H1 (cell line): ENCODE measurements around the gene NUDT3. TPM values are rescaled to one million over a fixed set of nuclear protein-coding genes. Genes with fewer than 3 reads are reported as not detected.

ENCODE experiments used
- CTCF ChIA-PET: fragments of 300-600 bp; sonication (Branson Sonifier 250); formaldehyde crosslinking; loops from one replicate; lab custom pipeline; 2021; ENCODE audit not compliant: partially characterized antibody; lab: Charles Lee
- POLR2A ChIA-PET: fragments of 300-600 bp; sonication (Branson Sonifier 250); formaldehyde crosslinking; loops from one replicate; lab custom pipeline; 2021; ENCODE audit warnings: inconsistent platforms; ENCODE audit not compliant: partially characterized antibody; lab: Charles Lee
- DNase-seq, 2 experiments: peaks; one replicate each; pipeline versions ENCODE4 v3.0.0 to v3.0.0-alpha.2; 2010 to 2022; ENCODE audit warnings: low spot score in 2 of 2, low read depth in 1 of 2, mixed read lengths in 1 of 2
- FAIRE-seq: peaks from 2 replicates; lab custom pipeline; 2011; peaks lifted over from hg19 to GRCh38; lab: Jason Lieb, UNC
- H2AFZ ChIP-seq: 2 replicates; pipeline ENCODE4 v1.8.1; 2012; ENCODE audit warnings: low read length, inconsistent platforms
- H2AK5ac ChIP-seq: 2 replicates; pipeline ENCODE4 v1.6.1; 2013; ENCODE audit warnings: low read depth, low read length
- H2BK120ac ChIP-seq: replicated peaks from 2 replicates; pipeline ENCODE3; 2013; ENCODE audit warnings: low read depth, low read length, inconsistent platforms
- H2BK12ac ChIP-seq: 2 replicates; pipeline ENCODE4 v1.6.1; 2013; ENCODE audit warnings: low read depth, low read length
- H2BK15ac ChIP-seq: 2 replicates; pipeline ENCODE4 v1.6.1; 2013; ENCODE audit warnings: low read length
- H2BK20ac ChIP-seq: 2 replicates; pipeline ENCODE4 v1.6.1; 2013; ENCODE audit warnings: low read length
- H2BK5ac ChIP-seq: 2 replicates; pipeline ENCODE4 v1.6.1; 2013; ENCODE audit warnings: low read depth, low read length
- H3K14ac ChIP-seq: 2 replicates; pipeline ENCODE4 v1.6.1; 2013; ENCODE audit warnings: inconsistent platforms; ENCODE audit not compliant: insufficient read length
- H3K18ac ChIP-seq: 2 replicates; pipeline ENCODE4 v1.6.1; 2013; ENCODE audit warnings: low read length; ENCODE audit errors: extremely low read depth
- H3K23ac ChIP-seq: 2 replicates; pipeline ENCODE4 v1.6.1; 2013; ENCODE audit warnings: inconsistent platforms; ENCODE audit not compliant: insufficient read length
- H3K23me2 ChIP-seq: 2 replicates; pipeline ENCODE4 v1.6.1; 2013; ENCODE audit warnings: low read depth, low read length
- H3K27ac ChIP-seq: 2 replicates; pipeline ENCODE4 v1.6.1; 2011; ENCODE audit warnings: low read depth, low read length, inconsistent platforms
- H3K27me3 ChIP-seq, 4 experiments: replicated peaks in 1 of 4; 1 replicate in 1 of 4; 2 replicates in 3 of 4; pipeline versions ENCODE4 v1.6.1 to v1.8.1; 2011 to 2013; ENCODE audit warnings: low read length in 3 of 4, mild to moderate bottlenecking in 3 of 4, inconsistent platforms in 2 of 4, mixed read lengths in 2 of 4, moderate library complexity in 1 of 4; ENCODE audit not compliant: control insufficient read depth in 3 of 4, insufficient read depth in 3 of 4; ENCODE audit errors: extremely low read depth in 1 of 4
- H3K36me3 ChIP-seq, 4 experiments: 2 replicates each; pipeline versions ENCODE4 v1.6.1 to v1.8.1; 2011 to 2013; ENCODE audit warnings: mild to moderate bottlenecking in 4 of 4, low read length in 3 of 4, moderate library complexity in 2 of 4, control low read depth in 1 of 4, inconsistent platforms in 1 of 4; ENCODE audit not compliant: insufficient read depth in 4 of 4, control insufficient read depth in 2 of 4
- H3K4ac ChIP-seq: replicated peaks from 2 replicates; pipeline ENCODE3; 2013; ENCODE audit warnings: low read length, low read depth, mixed read lengths, inconsistent platforms; ENCODE audit not compliant: insufficient read length
- H3K4me1 ChIP-seq, 4 experiments: replicated peaks in 1 of 4; 1 replicate in 1 of 4; 2 replicates in 3 of 4; pipeline versions ENCODE4 v1.6.1 to v1.8.1; 2011 to 2013; ENCODE audit warnings: low read length in 3 of 4, inconsistent platforms in 2 of 4, mixed read lengths in 1 of 4; ENCODE audit not compliant: insufficient read depth in 4 of 4, control insufficient read depth in 3 of 4
- H3K4me2 ChIP-seq, 2 experiments: 2 replicates each; pipeline versions ENCODE4 v1.6.1 to v1.8.1; 2011 to 2013; ENCODE audit warnings: low read depth in 2 of 2, low read length in 2 of 2, control low read depth in 1 of 2, inconsistent platforms in 1 of 2, mild to moderate bottlenecking in 1 of 2; ENCODE audit not compliant: insufficient read depth in 1 of 2
- H3K4me3 ChIP-seq, 4 experiments: fragments of 200-600, 300-600 bp in 1 of 4; sonication (generic), shearing (Covaris generic), sonication (Bioruptor Twin) in 1 of 4; 2 replicates each; pipeline versions ENCODE4 v1.5.1 to v1.8.1; 2011 to 2016; ENCODE audit warnings: low read length in 4 of 4, low read depth in 3 of 4, control low read depth in 2 of 4, inconsistent platforms in 2 of 4, mild to moderate bottlenecking in 2 of 4, mixed read lengths in 1 of 4, moderate library complexity in 1 of 4; ENCODE audit not compliant: insufficient read depth in 2 of 4; ENCODE audit errors: extremely low read depth in 1 of 4
- H3K56ac ChIP-seq: replicated peaks from 2 replicates; pipeline ENCODE3; 2013; ENCODE audit warnings: low read depth, mild to moderate bottlenecking, mixed read lengths, low read length, inconsistent platforms; ENCODE audit not compliant: insufficient read length
- H3K79me1 ChIP-seq: 2 replicates; pipeline ENCODE4 v1.6.1; 2013; ENCODE audit warnings: low read depth, low read length, control low read depth
- H3K79me2 ChIP-seq, 2 experiments: 2 replicates each; pipeline versions ENCODE4 v1.6.1 to v1.8.1; 2012 to 2013; ENCODE audit warnings: low read length in 2 of 2, mild to moderate bottlenecking in 2 of 2, inconsistent platforms in 1 of 2; ENCODE audit not compliant: insufficient read depth in 2 of 2, control insufficient read depth in 1 of 2
- H3K9ac ChIP-seq, 4 experiments: replicated peaks in 1 of 4; 1 replicate in 1 of 4; 2 replicates in 3 of 4; pipeline versions ENCODE4 v1.6.1 to v1.8.1; 2011 to 2013; ENCODE audit warnings: low read depth in 3 of 4, low read length in 3 of 4, control low read depth in 2 of 4, mild to moderate bottlenecking in 2 of 4, moderate library complexity in 2 of 4, inconsistent platforms in 1 of 4; ENCODE audit errors: extremely low read depth in 1 of 4
- H3K9me3 ChIP-seq, 2 experiments: 2 replicates each; pipeline versions ENCODE4 v1.6.1 to v1.8.1; 2012 to 2013; ENCODE audit warnings: mild to moderate bottlenecking in 2 of 2, moderate library complexity in 2 of 2, control low read depth in 1 of 2, inconsistent platforms in 1 of 2, low read depth in 1 of 2, low read length in 1 of 2, mixed read lengths in 1 of 2; ENCODE audit not compliant: insufficient read depth in 2 of 2
- H4K20me1 ChIP-seq, 2 experiments: replicated peaks in 1 of 2; 2 replicates each; pipeline versions ENCODE3 to v1.8.1; 2011 to 2013; ENCODE audit warnings: inconsistent platforms in 2 of 2, low read length in 2 of 2, mild to moderate bottlenecking in 1 of 2; ENCODE audit not compliant: insufficient read depth in 2 of 2, control insufficient read depth in 1 of 2
- H4K5ac ChIP-seq: 2 replicates; pipeline ENCODE4 v1.6.1; 2013; ENCODE audit warnings: low read length, low read depth, mixed read lengths, inconsistent platforms; ENCODE audit not compliant: insufficient read length
- H4K8ac ChIP-seq: 2 replicates; pipeline ENCODE4 v1.8.0; 2013; ENCODE audit warnings: mild to moderate bottlenecking, moderate library complexity, low read length, inconsistent platforms; ENCODE audit not compliant: insufficient read depth; ENCODE audit errors: extremely low read depth
- H4K91ac ChIP-seq: replicated peaks from 2 replicates; pipeline ENCODE3; 2013; ENCODE audit warnings: low read length, mixed read lengths, inconsistent platforms; ENCODE audit not compliant: insufficient read length
- CTBP2 ChIP-seq: IDR thresholded peaks from 2 replicates; pipeline ENCODE4 v1.7.0; 2011; ENCODE audit warnings: borderline replicate concordance, mild to moderate bottlenecking, moderate library complexity, mixed read lengths, low read length; ENCODE audit not compliant: insufficient read depth, insufficient read length
- EP300 ChIP-seq, 2 experiments: IDR thresholded peaks; 1 replicate in 1 of 2; 2 replicates in 1 of 2; pipeline ENCODE4 v1.6.1; 2011 to 2012; ENCODE audit warnings: low read depth in 2 of 2, low read length in 2 of 2, mild to moderate bottlenecking in 2 of 2, borderline replicate concordance in 1 of 2, inconsistent platforms in 1 of 2, moderate library complexity in 1 of 2
- EZH2 ChIP-seq: fragments of 200-600 bp; sonication (generic); IDR thresholded peaks from 2 replicates; pipeline ENCODE4 v1.7.1; 2012; ENCODE audit warnings: low read depth, mild to moderate bottlenecking, moderate library complexity, low read length, inconsistent platforms; ENCODE audit not compliant: severe bottlenecking
- KDM4A ChIP-seq: IDR thresholded peaks from one replicate; pipeline ENCODE4 v1.7.1; 2012; ENCODE audit warnings: low read depth, mild to moderate bottlenecking, moderate library complexity, low read length, inconsistent platforms; ENCODE audit not compliant: severe bottlenecking
- MAFK ChIP-seq: IDR thresholded peaks from 2 replicates; pipeline ENCODE4 v1.6.1; 2012; ENCODE audit warnings: low read depth, mild to moderate bottlenecking, improper control_type of control experiment, low read length
- TAF1 ChIP-seq: IDR thresholded peaks from 2 replicates; pipeline ENCODE4 v1.6.1; 2011; ENCODE audit warnings: mild to moderate bottlenecking, low read depth, low read length
- TCF12 ChIP-seq: IDR thresholded peaks from 2 replicates; pipeline ENCODE4 v1.6.1; 2011; ENCODE audit warnings: low read depth, mild to moderate bottlenecking, low read length
- WGBS, 2 experiments: shearing (Covaris generic) in 1 of 2; methylation state at CpG; one replicate each; pipeline versions ENCODE4 v1.1.6 to v1.1.7; 2013 to 2015; ENCODE audit warnings: low lambda C conversion rate in 2 of 2, mixed read lengths in 2 of 2, inconsistent platforms in 1 of 2, low coverage in 1 of 2, missing lambda C conversion rate in 1 of 2; ENCODE audit not compliant: insufficient replicate concordance in 2 of 2, insufficient coverage in 1 of 2, insufficient read length in 1 of 2; ENCODE audit errors: extremely low coverage in 1 of 2, missing lambda C conversion rate in 1 of 2; 5-methylcytosine and 5-hydroxymethylcytosine counted together
- polyA plus RNA-seq, 7 experiments: library from polyadenylated mRNA; depleted of rRNA in 3 of 7; stranded (reverse) in 5 of 7; unstranded in 2 of 7; fragments of >200 nt in 5 of 7; fragments of 200-250 nt in 2 of 7; gene quantifications; 1 replicate in 5 of 7; 2 replicates in 1 of 7; 4 replicates in 1 of 7; pipeline versions ENCODE4 v1.2.1 to v1.2.3, GENCODE V29; 2011 to 2013; ENCODE audit warnings: missing spikeins in 2 of 7, mixed read lengths in 2 of 7
- total RNA-seq: library from RNA; stranded (reverse); fragmentation: NEBNext Ultra II Directional; extraction: Animal tissue kit (Norgen Biotek cat#: 25700); gene quantifications from 2 replicates; pipeline ENCODE4 v1.2.1, GENCODE V29; 2021

The NUDT3 gene
- total and polyA plus RNA-seq, 2 of the 8 experiments (the other 6 are each of a cell fraction or from before 2014, with no cell fraction given) = 14.1 to 36.9 TPM

DNA sequence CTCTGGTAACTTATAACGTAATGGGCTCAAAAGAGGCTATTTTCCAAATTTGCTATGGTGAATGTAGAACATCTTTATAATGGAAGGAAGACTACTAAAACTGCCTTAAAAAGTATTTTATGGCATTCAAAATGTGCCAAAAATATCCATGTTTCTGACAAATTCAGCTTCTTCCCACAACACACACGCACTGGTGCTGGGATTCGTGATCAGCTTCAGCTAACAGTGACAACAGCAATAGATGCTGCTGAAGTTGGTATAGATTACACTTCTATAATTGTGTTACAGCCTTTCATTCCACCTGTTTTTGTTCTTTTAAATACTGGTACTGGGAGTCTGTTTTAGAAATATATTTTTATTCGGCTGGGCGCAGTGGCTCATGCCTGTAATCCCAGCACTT is 19.0 kb downstream of the NUDT3 start:
- DNase-seq (no peak), FAIRE-seq (no peak)
- CTCF ChIA-PET = interaction anchor here (0.7 to 1.5 kb wide), 3 partner anchors 40 to 124 kb away, joined by 3 to 5 read pairs (median 5); no protein-coding TSS in a partner anchor
- Histone ChIP-seq H4K8ac (no peak overlapping the region), H3K4ac (no peak overlapping the region), H2BK15ac (no peak overlapping the region), H4K20me1 (peaks cover 0 to 14% of the 10 kb centered on the region in 2 experiments), H3K36me3 (no peaks in the 10 kb centered on the region; a peak in 2 of 8 replicates), H2BK5ac (no peak overlapping the region), H2AFZ (no peak overlapping the region), H3K23ac (no peak overlapping the region), H3K23me2 (peaks cover 4% of the 10 kb centered on the region; the same call in 1 of the 2 replicates), H3K18ac (no peak overlapping the region), H2AK5ac (no peak overlapping the region), H3K79me2 (peaks cover 0 to 75% of the 10 kb centered on the region in 2 experiments; a peak in 2 of 4 replicates), H3K4me2 (no peak overlapping the region), H3K4me1 (peaks cover 0 to 1% (median 0%) of the 10 kb centered on the region in 4 experiments; a peak in 1 of 7 replicates), H3K27ac (no peak overlapping the region), H3K27me3 (no peaks in the 10 kb centered on the region), H2BK120ac (no peak overlapping the region), H2BK12ac (no peak overlapping the region), H3K4me3 (no peak overlapping the region), H4K5ac (no peak overlapping the region), H3K9me3 (no peaks in the 10 kb centered on the region), H3K79me1 (peaks cover 9% of the 10 kb centered on the region), H3K56ac (no peak overlapping the region), H3K9ac (no peak overlapping the region), H4K91ac (no peak overlapping the region), H3K14ac (no peak overlapping the region), H2BK20ac (no peak overlapping the region)
- 95% methylated on average over 5 of the region's 5 CpGs; no CpG with 5 or more reads in 1 of the 2 experiments for WGBS, 2 experiments
- POLR2A ChIA-PET = interaction anchor here (1.5 kb wide), 1 partner anchor 44 kb away, joined by 3 read pairs; no protein-coding TSS in a partner anchor
- TF ChIP-seq TAF1 = no peak
- TF ChIP-seq CTBP2 = no peak
- no peak for TF ChIP-seq KDM4A
- TF ChIP-seq MAFK = no peak
- no peak for TF ChIP-seq EZH2
- TF ChIP-seq TCF12 = no peak
- no peak for TF ChIP-seq EP300 (IDR thresholded peaks at IDR 0.05; ENCODE audit: borderline replicate concordance in 1 of 2, low read depth in 2 of 2, low read length in 2 of 2)
